GM12892 (cell line): ENCODE measurements around the gene USP40.

Experiments
- DNase-seq: peaks from one replicate; pipeline ENCODE4 v3.0.0; 2011; ENCODE audit not compliant: insufficient read length
- FAIRE-seq: peaks from 2 replicates; lab custom pipeline; 2011; peaks lifted over from hg19 to GRCh38; lab: Jason Lieb, UNC
- POLR2A ChIP-seq: IDR thresholded peaks from 2 replicates; pipeline ENCODE4 v1.6.1; 2011; ENCODE audit warnings: low read depth, low read length, control low read depth
- POLR2AphosphoS5 ChIP-seq: IDR thresholded peaks from 2 replicates; pipeline ENCODE4 v1.6.1; 2011; ENCODE audit warnings: low read depth, low read length, control low read depth
- TAF1 ChIP-seq: IDR thresholded peaks from 2 replicates; pipeline ENCODE4 v1.6.1; 2011; ENCODE audit warnings: low read depth, mild to moderate bottlenecking, control low read depth, low read length, borderline replicate concordance

USP40 gene

GRCh38 chr2:233450864-233451575, 115.6 kb downstream of the USP40 start:
- DNase-seq, result no peak
- no peak for FAIRE-seq
- no peak for TF ChIP-seq POLR2AphosphoS5
- TF ChIP-seq POLR2A, result no peak
- no peak for TF ChIP-seq TAF1

GRCh38 chr2:233449921-233450863, 116.4 kb downstream of the USP40 start:
- DNase-seq, result no peak
- no peak for FAIRE-seq
- no peak for TF ChIP-seq POLR2AphosphoS5
- no peak for TF ChIP-seq TAF1
- no peak for TF ChIP-seq POLR2A

GRCh38 chr2:233449081-233449901, 117.3 kb downstream of the USP40 start:
- FAIRE-seq (no peak), DNase-seq (no peak)
- TF ChIP-seq TAF1, result no peak
- no peak for TF ChIP-seq POLR2A
- TF ChIP-seq POLR2AphosphoS5, result no peak

GRCh38 chr2:233448575-233448974, 118.0 kb downstream of the USP40 start:
- no peak for TF ChIP-seq TAF1
- no peak for TF ChIP-seq POLR2AphosphoS5
- TF ChIP-seq POLR2A, result no peak

GRCh38 chr2:233448220-233448559, 118.4 kb downstream of the USP40 start:
- TF ChIP-seq POLR2AphosphoS5 (no peak), POLR2A (no peak), TAF1 (no peak)
- DNase-seq (no peak), FAIRE-seq (no peak)

More at GRCh38 chr2:233448575-233448974, 118.0 kb downstream of the USP40 start:
- FAIRE-seq (no peak), DNase-seq (no peak)

GRCh38 chr2:233447506-233448219, 118.9 kb downstream of the USP40 start:
- TF ChIP-seq POLR2AphosphoS5 (no peak), TAF1 (no peak), POLR2A (no peak)
- DNase-seq, result no peak
- FAIRE-seq, result no peak

GRCh38 chr2:233446606-233447305, 119.8 kb downstream of the USP40 start:
- no peak for DNase-seq
- FAIRE-seq, result no peak

GRCh38 chr2:233446121-233446520, 120.5 kb downstream of the USP40 start:
- no peak for TF ChIP-seq TAF1
- TF ChIP-seq POLR2A, result no peak
- TF ChIP-seq POLR2AphosphoS5, result no peak
- FAIRE-seq, result no peak
- no peak for DNase-seq

More at GRCh38 chr2:233446606-233447305, 119.8 kb downstream of the USP40 start:
- no peak for TF ChIP-seq TAF1
- no peak for TF ChIP-seq POLR2A
- TF ChIP-seq POLR2AphosphoS5, result no peak

- no peak for DNase-seq
These were observed 121.3 kb downstream of the USP40 start for GRCh38 chr2:233445152-233445830.

GRCh38 chr2:233444501-233444900, 122.1 kb downstream of the USP40 start:
- no peak for DNase-seq
- FAIRE-seq, result no peak
- TF ChIP-seq POLR2A (no peak), TAF1 (no peak)

More at GRCh38 chr2:233445152-233445830, 121.3 kb downstream of the USP40 start:
- TF ChIP-seq POLR2AphosphoS5 (no peak), POLR2A (no peak), TAF1 (no peak)
- no peak for FAIRE-seq
